HCT116 (cell line): ENCODE results near the gene NDUFS6. TPM values are rescaled to one million over a fixed set of nuclear protein-coding genes. Genes with fewer than 3 reads are reported as not detected.

Experiments
- ATAC-seq: fragments of 200-7000 bp; cut with Tn5 transposase; 2 replicates; pipeline ENCODE4 v1.9.1; 2020; ENCODE audit warnings: mild to moderate bottlenecking, moderate library complexity
- BruUV-seq: library from RNA; stranded (reverse); fragments of 400-500 nt; replicated peaks from 2 replicates; lab custom pipeline; 2021; lab: Mats Ljungman, UMichigan
- CTCF ChIA-PET: fragments of 300-600 bp; sonication (Branson Sonifier 250); formaldehyde crosslinking; loops from one replicate; lab custom pipeline; 2021; ENCODE audit warnings: antibody characterized with exemption; lab: Charles Lee
- POLR2A ChIA-PET: fragments of 300-600, 350-600 bp; sonication (Branson Sonifier 250); formaldehyde crosslinking; loops from one replicate; lab custom pipeline; 2021; ENCODE audit warnings: antibody characterized with exemption; lab: Charles Lee
- RAD21 ChIA-PET, 2 experiments: fragments of 300-600 bp; sonication (Branson Sonifier 250); formaldehyde crosslinking; loops; one replicate each; lab custom pipeline; 2023; ENCODE audit warnings: low total read pairs in 2 of 2; ENCODE audit not compliant: uncharacterized antibody in 2 of 2, unreplicated experiment in 2 of 2, low non-redundant PET in 1 of 2; lab: Charles Lee
- DNase-seq: peaks from one replicate; pipeline ENCODE4 v3.0.0-alpha.2; 2010; ENCODE audit warnings: low read depth, low spot score
- H2AFZ ChIP-seq: fragments of 200-600 bp; shearing (Covaris generic), sonication (generic); 2 replicates; pipeline ENCODE4 v1.6.1; 2017; ENCODE audit warnings: low read depth, mixed run types, mixed read lengths, antibody characterized with exemption, low read length; ENCODE audit not compliant: poor library complexity, severe bottlenecking
- H3K27ac ChIP-seq: 2 replicates; pipeline ENCODE4 v1.5.1; 2012; ENCODE audit warnings: low read depth, low read length
- H3K27me3 ChIP-seq: fragments of 200-600 bp; sonication (generic); 2 replicates; pipeline ENCODE4 v1.6.1; 2016; ENCODE audit warnings: mixed run types, low read length, mixed read lengths; ENCODE audit not compliant: insufficient read depth
- H3K36me3 ChIP-seq, 2 experiments: fragments of 200-500 bp in 1 of 2; fragments of 200-600 bp in 1 of 2; sonication (Bioruptor generic) in 1 of 2; sonication (generic) in 1 of 2; 2 replicates each; pipeline versions ENCODE4 v1.5.1 to v1.6.1; 2014 to 2016; ENCODE audit warnings: low read length in 2 of 2, inconsistent platforms in 1 of 2, mixed read lengths in 1 of 2, mixed run types in 1 of 2; ENCODE audit not compliant: insufficient read depth in 2 of 2, control insufficient read depth in 1 of 2
- H3K4me1 ChIP-seq, 2 experiments: fragments of 200-600 bp in 1 of 2; sonication (generic) in 1 of 2; 2 replicates each; pipeline versions ENCODE4 v1.5.1 to v1.6.1; 2012 to 2017; ENCODE audit warnings: low read length in 2 of 2, inconsistent platforms in 1 of 2, mild to moderate bottlenecking in 1 of 2, mixed read lengths in 1 of 2, mixed run types in 1 of 2, moderate library complexity in 1 of 2; ENCODE audit not compliant: insufficient read depth in 2 of 2, control insufficient read depth in 1 of 2
- H3K4me2 ChIP-seq: fragments of 200-600 bp; sonication (generic); 2 replicates; pipeline ENCODE4 v1.6.1; 2017; ENCODE audit warnings: mixed run types, low read length, mixed read lengths
- H3K4me3 ChIP-seq, 2 experiments: fragments of 200-600 bp in 1 of 2; sonication (generic) in 1 of 2; replicated peaks in 1 of 2; 2 replicates each; pipeline ENCODE4 v1.5.1; 2011 to 2016; ENCODE audit warnings: low read length in 2 of 2, control low read depth in 1 of 2, low read depth in 1 of 2, mild to moderate bottlenecking in 1 of 2, mixed read lengths in 1 of 2, mixed run types in 1 of 2
- H3K79me2 ChIP-seq: fragments of 200-600 bp; sonication (generic); 2 replicates; pipeline ENCODE4 v1.6.1; 2017; ENCODE audit warnings: mild to moderate bottlenecking, mixed run types, low read length, moderate library complexity, mixed read lengths; ENCODE audit not compliant: insufficient read depth
- H3K9ac ChIP-seq: fragments of 200-600 bp; sonication (generic); 2 replicates; pipeline ENCODE4 v1.6.1; 2016; ENCODE audit warnings: low read length, mixed read lengths
- H3K9me2 ChIP-seq: fragments of 200-600 bp; sonication (generic), shearing (Covaris generic); 2 replicates; pipeline ENCODE4 v1.6.1; 2017; ENCODE audit warnings: mixed run types, mild to moderate bottlenecking, moderate library complexity; ENCODE audit not compliant: insufficient read depth
- H3K9me3 ChIP-seq, 2 experiments: fragments of 200-500 bp in 1 of 2; fragments of 200-600 bp in 1 of 2; sonication (Bioruptor generic) in 1 of 2; sonication (generic) in 1 of 2; 2 replicates each; pipeline ENCODE4 v1.6.1; 2014 to 2017; ENCODE audit warnings: low read length in 2 of 2, mixed read lengths in 2 of 2, inconsistent platforms in 1 of 2, low read depth in 1 of 2, mild to moderate bottlenecking in 1 of 2, mixed run types in 1 of 2, moderate library complexity in 1 of 2; ENCODE audit not compliant: control insufficient read depth in 1 of 2, insufficient read depth in 1 of 2
- H4K20me1 ChIP-seq: fragments of 200-600 bp; sonication (generic), shearing (Covaris generic); 2 replicates; pipeline ENCODE4 v1.6.1; 2017; ENCODE audit warnings: mixed run types, mild to moderate bottlenecking, moderate library complexity; ENCODE audit not compliant: insufficient read depth
- EZH2 ChIP-seq: fragments of 200-600 bp; sonication (generic); IDR thresholded peaks from 2 replicates; pipeline ENCODE4 v1.6.1; 2017; ENCODE audit warnings: antibody characterized with exemption, mixed run types
- JUND ChIP-seq: IDR thresholded peaks from 2 replicates; pipeline ENCODE4 v1.6.1; 2012
- RAD21 ChIP-seq: IDR thresholded peaks from 2 replicates; pipeline ENCODE4 v1.6.1; 2012; ENCODE audit warnings: low read depth, mild to moderate bottlenecking
- YY1 ChIP-seq: IDR thresholded peaks from 2 replicates; pipeline ENCODE4 v1.6.1; 2011; ENCODE audit warnings: low read length, low read depth, moderate library complexity, mild to moderate bottlenecking; ENCODE audit not compliant: insufficient replicate concordance; ENCODE audit errors: extremely low read depth
- ZNF274 ChIP-seq: fragments of 200-500 bp; sonication (Bioruptor generic); IDR thresholded peaks from 2 replicates; pipeline ENCODE4 v1.6.1; 2014; ENCODE audit warnings: mild to moderate bottlenecking, low read depth, low read length, inconsistent platforms
- intact Hi-C: fragments of 100-400 bp; cut with micrococcal nuclease; formaldehyde crosslinking; loops from 2 replicates; pipeline ENCODE4 v1.10.0; 2022
- total RNA-seq: library from RNA; stranded (reverse); gene quantifications from one replicate; pipeline ENCODE4 v1.2.1, GENCODE V29; 2021; ENCODE audit not compliant: unreplicated experiment
- TF ChIP-seq, protein P1 (sequence below): IDR thresholded peaks from 2 replicates; pipeline ENCODE4 v1.6.1; 2012; ENCODE audit warnings: low read depth
- TF ChIP-seq, protein P2 (sequence below), 3 experiments: fragments of 200-600 bp in 1 of 3; sonication (generic) in 1 of 3; IDR thresholded peaks in 2 of 3; conservative IDR thresholded peaks in 1 of 3; 2 replicates each; pipeline ENCODE4 v1.5.1; 2012 to 2017; ENCODE audit warnings: low read depth in 2 of 3, low read length in 2 of 3, antibody characterized with exemption in 1 of 3, borderline replicate concordance in 1 of 3, control low read depth in 1 of 3, mild to moderate bottlenecking in 1 of 3, mixed read lengths in 1 of 3, mixed run types in 1 of 3, moderate library complexity in 1 of 3; ENCODE audit not compliant: insufficient read depth in 1 of 3
- TF ChIP-seq, protein P3 (sequence below): IDR thresholded peaks from 2 replicates; pipeline ENCODE4 v1.6.1; 2011; ENCODE audit warnings: mild to moderate bottlenecking, low read length, moderate library complexity; ENCODE audit not compliant: insufficient replicate concordance; ENCODE audit errors: extremely low read depth

Gene NDUFS6
- total RNA-seq, 1 experiment from 2014 or later = 43.8 TPM

DNA sequence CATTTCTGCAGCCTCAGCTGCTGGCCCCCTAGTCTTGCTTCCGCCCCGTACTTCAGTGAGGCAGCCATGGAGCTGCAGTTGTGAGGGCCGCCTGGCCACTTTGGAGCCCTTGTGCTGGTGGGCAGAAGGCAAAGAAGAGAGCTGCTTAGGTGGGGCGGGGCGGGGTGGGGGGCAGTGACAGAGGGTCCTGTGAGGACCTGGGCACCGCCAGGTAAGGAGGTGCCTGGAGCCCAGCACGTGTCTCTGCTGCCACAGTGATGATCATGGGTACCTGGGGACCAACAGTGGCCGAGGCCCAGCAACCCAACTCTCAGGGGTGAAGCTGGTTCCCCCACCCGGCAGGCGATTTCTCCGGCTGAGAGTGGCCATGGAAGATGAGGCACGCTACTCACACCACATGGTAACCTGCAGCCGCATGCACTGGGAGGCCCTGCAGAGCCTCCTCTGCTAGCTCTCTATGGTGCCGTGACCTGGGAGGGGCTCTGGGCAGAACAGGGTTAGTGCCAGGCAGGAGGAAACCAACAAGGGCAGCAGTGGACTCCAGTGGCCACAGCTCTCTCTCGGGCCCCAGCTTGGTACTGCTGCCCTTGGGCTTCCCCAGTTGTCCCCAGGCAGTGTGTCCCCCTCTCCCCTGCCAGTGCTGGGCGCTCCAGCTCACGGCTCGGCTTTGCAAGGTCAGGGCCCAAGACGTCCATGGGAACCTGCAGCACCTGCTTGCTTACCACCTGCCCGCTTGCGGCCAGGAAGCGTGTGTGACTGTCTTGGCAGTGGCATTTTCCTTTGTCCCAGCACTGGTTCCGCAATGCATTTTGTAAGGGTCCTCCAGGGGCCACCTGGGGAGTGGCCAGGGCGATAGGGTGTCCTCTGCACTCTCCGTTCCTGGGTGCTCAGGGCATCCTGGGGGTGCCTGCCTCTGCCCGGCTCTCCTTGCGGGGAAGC is 24.0 kb downstream of the NDUFS6 start:
- Histone ChIP-seq H3K36me3 (peaks cover 5 to 14% of the 10 kb centered on the region in 2 experiments; a peak in 3 of 4 replicates), H3K9me2 (no peaks in the 10 kb centered on the region), H4K20me1 (no peaks in the 10 kb centered on the region), H3K27ac (no peak overlapping the region), H3K9me3 (no peaks in the 10 kb centered on the region), H3K27me3 (no peaks in the 10 kb centered on the region), H3K79me2 (no peaks in the 10 kb centered on the region; the same call in 1 of the 2 replicates), H3K4me3 (no peak overlapping the region), H3K4me1 (no peaks in the 10 kb centered on the region), H2AFZ (no peak overlapping the region), H3K9ac (no peak overlapping the region), H3K4me2 (no peak overlapping the region)
- CTCF ChIA-PET = no interaction called here
- intact Hi-C loops = no loop called here
- no peak for ATAC-seq
- POLR2A ChIA-PET = no interaction called here
- BruUV-seq = no TSS peak
- no peak for TF ChIP-seq EZH2
- TF ChIP-seq RAD21 = no peak
- TF ChIP-seq, protein P1, sequence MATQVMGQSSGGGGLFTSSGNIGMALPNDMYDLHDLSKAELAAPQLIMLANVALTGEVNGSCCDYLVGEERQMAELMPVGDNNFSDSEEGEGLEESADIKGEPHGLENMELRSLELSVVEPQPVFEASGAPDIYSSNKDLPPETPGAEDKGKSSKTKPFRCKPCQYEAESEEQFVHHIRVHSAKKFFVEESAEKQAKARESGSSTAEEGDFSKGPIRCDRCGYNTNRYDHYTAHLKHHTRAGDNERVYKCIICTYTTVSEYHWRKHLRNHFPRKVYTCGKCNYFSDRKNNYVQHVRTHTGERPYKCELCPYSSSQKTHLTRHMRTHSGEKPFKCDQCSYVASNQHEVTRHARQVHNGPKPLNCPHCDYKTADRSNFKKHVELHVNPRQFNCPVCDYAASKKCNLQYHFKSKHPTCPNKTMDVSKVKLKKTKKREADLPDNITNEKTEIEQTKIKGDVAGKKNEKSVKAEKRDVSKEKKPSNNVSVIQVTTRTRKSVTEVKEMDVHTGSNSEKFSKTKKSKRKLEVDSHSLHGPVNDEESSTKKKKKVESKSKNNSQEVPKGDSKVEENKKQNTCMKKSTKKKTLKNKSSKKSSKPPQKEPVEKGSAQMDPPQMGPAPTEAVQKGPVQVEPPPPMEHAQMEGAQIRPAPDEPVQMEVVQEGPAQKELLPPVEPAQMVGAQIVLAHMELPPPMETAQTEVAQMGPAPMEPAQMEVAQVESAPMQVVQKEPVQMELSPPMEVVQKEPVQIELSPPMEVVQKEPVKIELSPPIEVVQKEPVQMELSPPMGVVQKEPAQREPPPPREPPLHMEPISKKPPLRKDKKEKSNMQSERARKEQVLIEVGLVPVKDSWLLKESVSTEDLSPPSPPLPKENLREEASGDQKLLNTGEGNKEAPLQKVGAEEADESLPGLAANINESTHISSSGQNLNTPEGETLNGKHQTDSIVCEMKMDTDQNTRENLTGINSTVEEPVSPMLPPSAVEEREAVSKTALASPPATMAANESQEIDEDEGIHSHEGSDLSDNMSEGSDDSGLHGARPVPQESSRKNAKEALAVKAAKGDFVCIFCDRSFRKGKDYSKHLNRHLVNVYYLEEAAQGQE = no peak
- TF ChIP-seq JUND = no peak
- no peak for TF ChIP-seq ZNF274
- no peak for TF ChIP-seq YY1
- TF ChIP-seq, protein P2, sequence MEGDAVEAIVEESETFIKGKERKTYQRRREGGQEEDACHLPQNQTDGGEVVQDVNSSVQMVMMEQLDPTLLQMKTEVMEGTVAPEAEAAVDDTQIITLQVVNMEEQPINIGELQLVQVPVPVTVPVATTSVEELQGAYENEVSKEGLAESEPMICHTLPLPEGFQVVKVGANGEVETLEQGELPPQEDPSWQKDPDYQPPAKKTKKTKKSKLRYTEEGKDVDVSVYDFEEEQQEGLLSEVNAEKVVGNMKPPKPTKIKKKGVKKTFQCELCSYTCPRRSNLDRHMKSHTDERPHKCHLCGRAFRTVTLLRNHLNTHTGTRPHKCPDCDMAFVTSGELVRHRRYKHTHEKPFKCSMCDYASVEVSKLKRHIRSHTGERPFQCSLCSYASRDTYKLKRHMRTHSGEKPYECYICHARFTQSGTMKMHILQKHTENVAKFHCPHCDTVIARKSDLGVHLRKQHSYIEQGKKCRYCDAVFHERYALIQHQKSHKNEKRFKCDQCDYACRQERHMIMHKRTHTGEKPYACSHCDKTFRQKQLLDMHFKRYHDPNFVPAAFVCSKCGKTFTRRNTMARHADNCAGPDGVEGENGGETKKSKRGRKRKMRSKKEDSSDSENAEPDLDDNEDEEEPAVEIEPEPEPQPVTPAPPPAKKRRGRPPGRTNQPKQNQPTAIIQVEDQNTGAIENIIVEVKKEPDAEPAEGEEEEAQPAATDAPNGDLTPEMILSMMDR (IDR thresholded peaks at IDR 0.05 in 2 of 3, conservative IDR thresholded peaks at IDR 0.05 in 1 of 3; ENCODE audit: borderline replicate concordance in 1 of 3, insufficient read depth in 1 of 3, low read depth in 2 of 3, low read length in 2 of 3) = no peak
- TF ChIP-seq, protein P3, sequence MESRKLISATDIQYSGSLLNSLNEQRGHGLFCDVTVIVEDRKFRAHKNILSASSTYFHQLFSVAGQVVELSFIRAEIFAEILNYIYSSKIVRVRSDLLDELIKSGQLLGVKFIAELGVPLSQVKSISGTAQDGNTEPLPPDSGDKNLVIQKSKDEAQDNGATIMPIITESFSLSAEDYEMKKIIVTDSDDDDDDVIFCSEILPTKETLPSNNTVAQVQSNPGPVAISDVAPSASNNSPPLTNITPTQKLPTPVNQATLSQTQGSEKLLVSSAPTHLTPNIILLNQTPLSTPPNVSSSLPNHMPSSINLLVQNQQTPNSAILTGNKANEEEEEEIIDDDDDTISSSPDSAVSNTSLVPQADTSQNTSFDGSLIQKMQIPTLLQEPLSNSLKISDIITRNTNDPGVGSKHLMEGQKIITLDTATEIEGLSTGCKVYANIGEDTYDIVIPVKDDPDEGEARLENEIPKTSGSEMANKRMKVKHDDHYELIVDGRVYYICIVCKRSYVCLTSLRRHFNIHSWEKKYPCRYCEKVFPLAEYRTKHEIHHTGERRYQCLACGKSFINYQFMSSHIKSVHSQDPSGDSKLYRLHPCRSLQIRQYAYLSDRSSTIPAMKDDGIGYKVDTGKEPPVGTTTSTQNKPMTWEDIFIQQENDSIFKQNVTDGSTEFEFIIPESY = no peak
- DNase-seq = no peak
- RAD21 ChIA-PET = interaction anchor here in 1 of 2 experiments (0.6 kb wide), 1 partner anchor 24 kb away, joined by 3 read pairs; no protein-coding TSS in a partner anchor
